H1 (cell line): ENCODE measurements around the gene TARBP2. TPM values are rescaled to one million over a fixed set of nuclear protein-coding genes. Genes with fewer than 3 reads are reported as not detected.

ENCODE experiments used
- CTCF ChIA-PET: fragments of 300-600 bp; sonication (Branson Sonifier 250); formaldehyde crosslinking; loops from one replicate; lab custom pipeline; 2021; ENCODE audit not compliant: partially characterized antibody; lab: Charles Lee
- POLR2A ChIA-PET: fragments of 300-600 bp; sonication (Branson Sonifier 250); formaldehyde crosslinking; loops from one replicate; lab custom pipeline; 2021; ENCODE audit warnings: inconsistent platforms; ENCODE audit not compliant: partially characterized antibody; lab: Charles Lee
- DNase-seq, 2 experiments: peaks; one replicate each; pipeline versions ENCODE4 v3.0.0 to v3.0.0-alpha.2; 2010 to 2022; ENCODE audit warnings: low spot score in 2 of 2, low read depth in 1 of 2, mixed read lengths in 1 of 2
- FAIRE-seq: peaks from 2 replicates; lab custom pipeline; 2011; peaks lifted over from hg19 to GRCh38; lab: Jason Lieb, UNC
- H2AFZ ChIP-seq: 2 replicates; pipeline ENCODE4 v1.8.1; 2012; ENCODE audit warnings: low read length, inconsistent platforms
- H2AK5ac ChIP-seq: 2 replicates; pipeline ENCODE4 v1.6.1; 2013; ENCODE audit warnings: low read depth, low read length
- H2BK120ac ChIP-seq: replicated peaks from 2 replicates; pipeline ENCODE3; 2013; ENCODE audit warnings: low read depth, low read length, inconsistent platforms
- H2BK12ac ChIP-seq: 2 replicates; pipeline ENCODE4 v1.6.1; 2013; ENCODE audit warnings: low read depth, low read length
- H2BK15ac ChIP-seq: 2 replicates; pipeline ENCODE4 v1.6.1; 2013; ENCODE audit warnings: low read length
- H2BK20ac ChIP-seq: 2 replicates; pipeline ENCODE4 v1.6.1; 2013; ENCODE audit warnings: low read length
- H2BK5ac ChIP-seq: 2 replicates; pipeline ENCODE4 v1.6.1; 2013; ENCODE audit warnings: low read depth, low read length
- H3K14ac ChIP-seq: 2 replicates; pipeline ENCODE4 v1.6.1; 2013; ENCODE audit warnings: inconsistent platforms; ENCODE audit not compliant: insufficient read length
- H3K18ac ChIP-seq: 2 replicates; pipeline ENCODE4 v1.6.1; 2013; ENCODE audit warnings: low read length; ENCODE audit errors: extremely low read depth
- H3K23ac ChIP-seq: 2 replicates; pipeline ENCODE4 v1.6.1; 2013; ENCODE audit warnings: inconsistent platforms; ENCODE audit not compliant: insufficient read length
- H3K23me2 ChIP-seq: 2 replicates; pipeline ENCODE4 v1.6.1; 2013; ENCODE audit warnings: low read depth, low read length
- H3K27ac ChIP-seq: 2 replicates; pipeline ENCODE4 v1.6.1; 2011; ENCODE audit warnings: low read depth, low read length, inconsistent platforms
- H3K27me3 ChIP-seq, 4 experiments: replicated peaks in 1 of 4; 1 replicate in 1 of 4; 2 replicates in 3 of 4; pipeline versions ENCODE4 v1.6.1 to v1.8.1; 2011 to 2013; ENCODE audit warnings: low read length in 3 of 4, mild to moderate bottlenecking in 3 of 4, inconsistent platforms in 2 of 4, mixed read lengths in 2 of 4, moderate library complexity in 1 of 4; ENCODE audit not compliant: control insufficient read depth in 3 of 4, insufficient read depth in 3 of 4; ENCODE audit errors: extremely low read depth in 1 of 4
- H3K36me3 ChIP-seq, 4 experiments: 2 replicates each; pipeline versions ENCODE4 v1.6.1 to v1.8.1; 2011 to 2013; ENCODE audit warnings: mild to moderate bottlenecking in 4 of 4, low read length in 3 of 4, moderate library complexity in 2 of 4, control low read depth in 1 of 4, inconsistent platforms in 1 of 4; ENCODE audit not compliant: insufficient read depth in 4 of 4, control insufficient read depth in 2 of 4
- H3K4ac ChIP-seq: replicated peaks from 2 replicates; pipeline ENCODE3; 2013; ENCODE audit warnings: low read length, low read depth, mixed read lengths, inconsistent platforms; ENCODE audit not compliant: insufficient read length
- H3K4me1 ChIP-seq, 4 experiments: replicated peaks in 1 of 4; 1 replicate in 1 of 4; 2 replicates in 3 of 4; pipeline versions ENCODE4 v1.6.1 to v1.8.1; 2011 to 2013; ENCODE audit warnings: low read length in 3 of 4, inconsistent platforms in 2 of 4, mixed read lengths in 1 of 4; ENCODE audit not compliant: insufficient read depth in 4 of 4, control insufficient read depth in 3 of 4
- H3K4me2 ChIP-seq, 2 experiments: 2 replicates each; pipeline versions ENCODE4 v1.6.1 to v1.8.1; 2011 to 2013; ENCODE audit warnings: low read depth in 2 of 2, low read length in 2 of 2, control low read depth in 1 of 2, inconsistent platforms in 1 of 2, mild to moderate bottlenecking in 1 of 2; ENCODE audit not compliant: insufficient read depth in 1 of 2
- H3K4me3 ChIP-seq, 4 experiments: fragments of 200-600, 300-600 bp in 1 of 4; sonication (generic), shearing (Covaris generic), sonication (Bioruptor Twin) in 1 of 4; 2 replicates each; pipeline versions ENCODE4 v1.5.1 to v1.8.1; 2011 to 2016; ENCODE audit warnings: low read length in 4 of 4, low read depth in 3 of 4, control low read depth in 2 of 4, inconsistent platforms in 2 of 4, mild to moderate bottlenecking in 2 of 4, mixed read lengths in 1 of 4, moderate library complexity in 1 of 4; ENCODE audit not compliant: insufficient read depth in 2 of 4; ENCODE audit errors: extremely low read depth in 1 of 4
- H3K56ac ChIP-seq: replicated peaks from 2 replicates; pipeline ENCODE3; 2013; ENCODE audit warnings: low read depth, mild to moderate bottlenecking, mixed read lengths, low read length, inconsistent platforms; ENCODE audit not compliant: insufficient read length
- H3K79me1 ChIP-seq: 2 replicates; pipeline ENCODE4 v1.6.1; 2013; ENCODE audit warnings: low read depth, low read length, control low read depth
- H3K79me2 ChIP-seq, 2 experiments: 2 replicates each; pipeline versions ENCODE4 v1.6.1 to v1.8.1; 2012 to 2013; ENCODE audit warnings: low read length in 2 of 2, mild to moderate bottlenecking in 2 of 2, inconsistent platforms in 1 of 2; ENCODE audit not compliant: insufficient read depth in 2 of 2, control insufficient read depth in 1 of 2
- H3K9ac ChIP-seq, 4 experiments: replicated peaks in 1 of 4; 1 replicate in 1 of 4; 2 replicates in 3 of 4; pipeline versions ENCODE4 v1.6.1 to v1.8.1; 2011 to 2013; ENCODE audit warnings: low read depth in 3 of 4, low read length in 3 of 4, control low read depth in 2 of 4, mild to moderate bottlenecking in 2 of 4, moderate library complexity in 2 of 4, inconsistent platforms in 1 of 4; ENCODE audit errors: extremely low read depth in 1 of 4
- H3K9me3 ChIP-seq, 2 experiments: 2 replicates each; pipeline versions ENCODE4 v1.6.1 to v1.8.1; 2012 to 2013; ENCODE audit warnings: mild to moderate bottlenecking in 2 of 2, moderate library complexity in 2 of 2, control low read depth in 1 of 2, inconsistent platforms in 1 of 2, low read depth in 1 of 2, low read length in 1 of 2, mixed read lengths in 1 of 2; ENCODE audit not compliant: insufficient read depth in 2 of 2
- H4K20me1 ChIP-seq, 2 experiments: replicated peaks in 1 of 2; 2 replicates each; pipeline versions ENCODE3 to v1.8.1; 2011 to 2013; ENCODE audit warnings: inconsistent platforms in 2 of 2, low read length in 2 of 2, mild to moderate bottlenecking in 1 of 2; ENCODE audit not compliant: insufficient read depth in 2 of 2, control insufficient read depth in 1 of 2
- H4K5ac ChIP-seq: 2 replicates; pipeline ENCODE4 v1.6.1; 2013; ENCODE audit warnings: low read length, low read depth, mixed read lengths, inconsistent platforms; ENCODE audit not compliant: insufficient read length
- H4K8ac ChIP-seq: 2 replicates; pipeline ENCODE4 v1.8.0; 2013; ENCODE audit warnings: mild to moderate bottlenecking, moderate library complexity, low read length, inconsistent platforms; ENCODE audit not compliant: insufficient read depth; ENCODE audit errors: extremely low read depth
- H4K91ac ChIP-seq: replicated peaks from 2 replicates; pipeline ENCODE3; 2013; ENCODE audit warnings: low read length, mixed read lengths, inconsistent platforms; ENCODE audit not compliant: insufficient read length
- POLR2AphosphoS5 ChIP-seq: IDR thresholded peaks from 2 replicates; pipeline ENCODE4 v1.6.1; 2011; ENCODE audit warnings: low read depth, low read length
- RAD21 ChIP-seq, 2 experiments: IDR thresholded peaks in 1 of 2; conservative IDR thresholded peaks in 1 of 2; 2 replicates each; pipeline ENCODE4 v1.6.1; 2011; ENCODE audit warnings: low read depth in 2 of 2, low read length in 2 of 2, improper control_type of control experiment in 1 of 2, inconsistent platforms in 1 of 2, mild to moderate bottlenecking in 1 of 2, moderate library complexity in 1 of 2
- WGBS, 2 experiments: shearing (Covaris generic) in 1 of 2; methylation state at CpG; one replicate each; pipeline versions ENCODE4 v1.1.6 to v1.1.7; 2013 to 2015; ENCODE audit warnings: low lambda C conversion rate in 2 of 2, mixed read lengths in 2 of 2, inconsistent platforms in 1 of 2, low coverage in 1 of 2, missing lambda C conversion rate in 1 of 2; ENCODE audit not compliant: insufficient replicate concordance in 2 of 2, insufficient coverage in 1 of 2, insufficient read length in 1 of 2; ENCODE audit errors: extremely low coverage in 1 of 2, missing lambda C conversion rate in 1 of 2; 5-methylcytosine and 5-hydroxymethylcytosine counted together
- polyA plus RNA-seq, 7 experiments: library from polyadenylated mRNA; depleted of rRNA in 3 of 7; stranded (reverse) in 5 of 7; unstranded in 2 of 7; fragments of >200 nt in 5 of 7; fragments of 200-250 nt in 2 of 7; gene quantifications; 1 replicate in 5 of 7; 2 replicates in 1 of 7; 4 replicates in 1 of 7; pipeline versions ENCODE4 v1.2.1 to v1.2.3, GENCODE V29; 2011 to 2013; ENCODE audit warnings: missing spikeins in 2 of 7, mixed read lengths in 2 of 7
- total RNA-seq: library from RNA; stranded (reverse); fragmentation: NEBNext Ultra II Directional; extraction: Animal tissue kit (Norgen Biotek cat#: 25700); gene quantifications from 2 replicates; pipeline ENCODE4 v1.2.1, GENCODE V29; 2021

The TARBP2 gene
- total and polyA plus RNA-seq, 2 of the 8 experiments (the other 6 are each of a cell fraction or from before 2014, with no cell fraction given): 69.9 to 122 TPM

- Histone ChIP-seq H3K79me1 (peaks cover 4% of the 10 kb centered on the region), H3K4ac (no peak overlapping the region), H3K9ac (no peak overlapping the region), H2BK120ac (no peak overlapping the region), H3K23ac (no peak overlapping the region), H3K56ac (no peak overlapping the region), H3K4me2 (no peak overlapping the region), H3K18ac (no peak overlapping the region), H3K14ac (no peak overlapping the region), H4K8ac (no peak overlapping the region), H2BK12ac (no peak overlapping the region), H2BK15ac (no peak overlapping the region), H4K91ac (no peak overlapping the region), H3K36me3 (peaks cover 82 to 100% (median 94%) of the 10 kb centered on the region in 4 experiments), H3K9me3 (no peaks in the 10 kb centered on the region), H2BK20ac (no peak overlapping the region), H4K20me1 (peaks cover 35 to 49% of the 10 kb centered on the region in 2 experiments), H3K4me3 (no peak overlapping the region), H2BK5ac (no peak overlapping the region), H2AK5ac (no peak overlapping the region), H3K4me1 (peaks cover 0 to 10% (median under 1%) of the 10 kb centered on the region in 4 experiments; a peak in 3 of 7 replicates), H3K23me2 (no peaks in the 10 kb centered on the region; the same call in 1 of the 2 replicates), H2AFZ (no peak overlapping the region), H3K79me2 (peaks cover 8 to 88% of the 10 kb centered on the region in 2 experiments), H3K27ac (no peak overlapping the region), H3K27me3 (no peaks in the 10 kb centered on the region), H4K5ac (no peak overlapping the region)
- WGBS, 2 experiments: 85% methylated on average over 3 of the region's 3 CpGs; no CpG with 5 or more reads in 1 of the 2 experiments
- POLR2A ChIA-PET: interaction anchor here (1.6 to 67.0 kb wide), 4 partner anchors 7 to 139 kb away, joined by 3 to 3397 read pairs (median 1702); partner anchors contain the start of genes AAAS, MAP3K12, NPFF and PCBP2
- FAIRE-seq: no peak
- TF ChIP-seq RAD21 (IDR thresholded peaks at IDR 0.05 in 1 of 2, conservative IDR thresholded peaks at IDR 0.05 in 1 of 2; ENCODE audit: low read depth in 2 of 2, low read length in 2 of 2): no peak
- TF ChIP-seq POLR2AphosphoS5: peak; percentile 61; the same call in 1 of the 2 replicates
- DNase-seq: no peak
- CTCF ChIA-PET: interaction anchor here (0.9 to 6.4 kb wide), 3 partner anchors 14 to 45 kb away, joined by 5 to 57 read pairs (median 6); no protein-coding TSS in a partner anchor
Observed at GRCh38 chr12:53461059-53461458, 40.0 kb upstream of the TARBP2 start.
